Measurements from ENCODE around the gene VDAC2. TPM values are rescaled to one million over a fixed set of nuclear protein-coding genes. Genes with fewer than 3 reads are reported as not detected.

Gene VDAC2
- total and polyA plus RNA-seq, 4 donors: 94.5 to 121 (median 102) TPM

GRCh38 chr10:75250934-75251333 is 40.3 kb downstream of the VDAC2 start:
- TF ChIP-seq CTCF (IDR thresholded peaks at IDR 0.05; ENCODE audit: control extremely low read depth, extremely low read depth): no peak
- H3K4me3 ChIP-seq: no peak overlapping the region
- peaks cover 0 to 2% (median 0%) of the 10 kb centered on the region in 5 donors for H3K4me1 ChIP-seq (ENCODE audit: control insufficient read depth in 5 of 5, insufficient read depth in 5 of 5, low read length in 5 of 5)
- 94 to 95% methylated on average over 3 of the region's 3 CpGs for WGBS, 2 donors
- no peak overlapping the region for H3K9ac ChIP-seq (ENCODE audit: insufficient read depth in 1 of 2, low read length in 2 of 2)
- H3K27ac ChIP-seq (ENCODE audit: low read depth in 1 of 2, low read length in 1 of 2): no peak overlapping the region
- ATAC-seq (ENCODE audit: insufficient read depth, low FRiP score) (no peak), DNase-seq (no peak)
- H3K36me3 ChIP-seq (ENCODE audit: control insufficient read depth in 4 of 4, insufficient read depth in 4 of 4, low read length in 4 of 4): no peaks in the 10 kb centered on the region
- H3K27me3 ChIP-seq (ENCODE audit: control insufficient read depth in 3 of 3, insufficient read depth in 3 of 3, low read length in 2 of 3): no peaks in the 10 kb centered on the region
- H3K9me3 ChIP-seq (ENCODE audit: control insufficient read depth in 4 of 4, insufficient read depth in 3 of 4, low read length in 3 of 4): peaks cover 0 to 17% (median 6%) of the 10 kb centered on the region in 4 donors

GRCh38 chr10:75253281-75254220 is 43.0 kb downstream of the VDAC2 start:
- Histone ChIP-seq H3K9me3 (ENCODE audit: control insufficient read depth in 4 of 4, insufficient read depth in 3 of 4, low read length in 3 of 4) (peaks cover 0 to 17% (median 6%) of the 10 kb centered on the region in 4 donors), H3K36me3 (ENCODE audit: control insufficient read depth in 4 of 4, insufficient read depth in 4 of 4, low read length in 4 of 4) (no peaks in the 10 kb centered on the region), H3K27me3 (ENCODE audit: control insufficient read depth in 3 of 3, insufficient read depth in 3 of 3, low read length in 2 of 3) (no peaks in the 10 kb centered on the region), H3K27ac (ENCODE audit: low read depth in 1 of 2, low read length in 1 of 2) (no peak overlapping the region), H3K4me1 (ENCODE audit: control insufficient read depth in 5 of 5, insufficient read depth in 5 of 5, low read length in 5 of 5) (no peaks in the 10 kb centered on the region), H3K9ac (ENCODE audit: insufficient read depth in 1 of 2, low read length in 2 of 2) (no peak overlapping the region), H3K4me3 (no peak overlapping the region)
- DNase-seq: no peak
- 96 to 97% methylated on average over 1 of the region's 1 CpG for WGBS, 2 donors
- TF ChIP-seq CTCF (IDR thresholded peaks at IDR 0.05; ENCODE audit: control extremely low read depth, extremely low read depth): no peak
- no peak for ATAC-seq (ENCODE audit: insufficient read depth, low FRiP score)

GRCh38 chr10:75254739-75255138 is 44.1 kb downstream of the VDAC2 start:
- WGBS, 2 donors: 100% methylated on average over 2 of the region's 2 CpGs
- Histone ChIP-seq H3K4me3 (no peak overlapping the region), H3K27ac (ENCODE audit: low read depth in 1 of 2, low read length in 1 of 2) (no peak overlapping the region), H3K9ac (ENCODE audit: insufficient read depth in 1 of 2, low read length in 2 of 2) (no peak overlapping the region), H3K27me3 (ENCODE audit: control insufficient read depth in 3 of 3, insufficient read depth in 3 of 3, low read length in 2 of 3) (no peaks in the 10 kb centered on the region), H3K36me3 (ENCODE audit: control insufficient read depth in 4 of 4, insufficient read depth in 4 of 4, low read length in 4 of 4) (no peaks in the 10 kb centered on the region), H3K9me3 (ENCODE audit: control insufficient read depth in 4 of 4, insufficient read depth in 3 of 4, low read length in 3 of 4) (peaks cover 0 to 17% (median 6%) of the 10 kb centered on the region in 4 donors), H3K4me1 (ENCODE audit: control insufficient read depth in 5 of 5, insufficient read depth in 5 of 5, low read length in 5 of 5) (no peaks in the 10 kb centered on the region)
- DNase-seq (no peak), ATAC-seq (ENCODE audit: insufficient read depth, low FRiP score) (no peak)
- TF ChIP-seq CTCF (IDR thresholded peaks at IDR 0.05; ENCODE audit: control extremely low read depth, extremely low read depth): no peak
